GM12878 (cell line): ENCODE data around the gene TRAPPC12. TPM values are rescaled to one million over a fixed set of nuclear protein-coding genes. Genes with fewer than 3 reads are reported as not detected.
"Not testable (repeated sequence)": the region's sequence is repeated elsewhere in the genome, so short reads cannot be mapped to it uniquely, and the experiment has no call there.

ENCODE experiments used
- ATAC-seq: fragments of 200-7000 bp; cut with Tn5 transposase; 3 replicates; pipeline ENCODE4 v1.9.1; 2020; ENCODE audit warnings: mild to moderate bottlenecking, moderate library complexity
- BruUV-seq: library from RNA; stranded (reverse); fragments of 400-500 nt; replicated peaks from 2 replicates; lab custom pipeline; 2021; lab: Mats Ljungman, UMichigan
- CTCF ChIA-PET: fragments of 300-600 bp; sonication (Branson Sonifier 250); formaldehyde crosslinking; extraction: SDS; loops from one replicate; lab custom pipeline; 2021; ENCODE audit warnings: inconsistent platforms; lab: Yijun Ruan, JAX
- POLR2A ChIA-PET: fragments of 350-600 bp; formaldehyde crosslinking; extraction: SDS; loops from one replicate; lab custom pipeline; 2021; ENCODE audit warnings: inconsistent platforms; lab: Charles Lee
- RAD21 ChIA-PET: fragments of 300-600 bp; sonication (Branson Sonifier 250); formaldehyde crosslinking; loops from one replicate; lab custom pipeline; 2023; ENCODE audit warnings: antibody characterized with exemption; ENCODE audit not compliant: unreplicated experiment; lab: Charles Lee
- SMC1A ChIA-PET: fragments of 300-600 bp; sonication (Branson Sonifier 250); formaldehyde crosslinking; loops from one replicate; lab custom pipeline; 2023; ENCODE audit not compliant: unreplicated experiment, uncharacterized antibody; lab: Charles Lee
- DNase-seq: peaks from one replicate; pipeline ENCODE4 v3.0.0-alpha.2; 2011; ENCODE audit warnings: low read depth, low spot score
- FAIRE-seq: peaks from 3 replicates; lab custom pipeline; 2011; peaks lifted over from hg19 to GRCh38; lab: Jason Lieb, UNC
- H2AFZ ChIP-seq: 2 replicates; pipeline ENCODE4 v1.6.0; 2011; ENCODE audit warnings: low read depth, low read length, control low read depth; ENCODE audit not compliant: control insufficient read depth
- H3K27ac ChIP-seq: 2 replicates; pipeline ENCODE4 v1.5.1; 2011; ENCODE audit warnings: control low read depth; ENCODE audit not compliant: control insufficient read depth, insufficient read depth
- H3K27me3 ChIP-seq, 2 experiments: replicated peaks in 1 of 2; 2 replicates each; pipeline versions ENCODE4 v1.6.0 to v1.6.1; 2011; ENCODE audit warnings: low read length in 1 of 2; ENCODE audit not compliant: control insufficient read depth in 2 of 2, insufficient read depth in 2 of 2
- H3K36me3 ChIP-seq, 2 experiments: 2 replicates each; pipeline ENCODE4 v1.5.1; 2011; ENCODE audit warnings: low read length in 1 of 2; ENCODE audit not compliant: control insufficient read depth in 2 of 2, insufficient read depth in 2 of 2
- H3K4me1 ChIP-seq: 2 replicates; pipeline ENCODE4 v1.6.1; 2011; ENCODE audit warnings: mild to moderate bottlenecking, low read length, moderate library complexity, mixed read lengths; ENCODE audit not compliant: control insufficient read depth, insufficient read depth
- H3K4me2 ChIP-seq: 2 replicates; pipeline ENCODE4 v1.6.0; 2011; ENCODE audit warnings: control low read depth; ENCODE audit not compliant: control insufficient read depth, insufficient read depth
- H3K4me3 ChIP-seq: fragments of 200-600 bp; sonication (generic); 2 replicates; pipeline ENCODE4 v1.5.1; 2016
- H3K79me2 ChIP-seq: 2 replicates; pipeline ENCODE4 v1.6.0; 2011; ENCODE audit warnings: low read length; ENCODE audit not compliant: control insufficient read depth, insufficient read depth
- H3K9ac ChIP-seq: 2 replicates; pipeline ENCODE4 v1.8.0; 2011; ENCODE audit warnings: low read length, control low read depth, mixed read lengths; ENCODE audit not compliant: control insufficient read depth, insufficient read depth
- H3K9me3 ChIP-seq: replicated peaks from 3 replicates; pipeline ENCODE4 v1.5.1; 2011; ENCODE audit warnings: mild to moderate bottlenecking, low read length; ENCODE audit not compliant: control insufficient read depth, insufficient read depth
- H4K20me1 ChIP-seq: 2 replicates; pipeline ENCODE4 v1.6.0; 2011; ENCODE audit not compliant: control insufficient read depth, insufficient read depth
- JUND ChIP-seq: IDR thresholded peaks from 2 replicates; pipeline ENCODE4 v1.6.1; 2012; ENCODE audit warnings: low read depth, mild to moderate bottlenecking, low read length, improper control_type of control experiment, moderate library complexity
- NBN ChIP-seq: fragments of 450-650 bp; IDR thresholded peaks from 2 replicates; pipeline ENCODE4 v1.6.1; 2016
- NR2C1 ChIP-seq: fragments of 450-650 bp; IDR thresholded peaks from 2 replicates; pipeline ENCODE4 v1.6.1; 2017; ENCODE audit warnings: antibody characterized with exemption, mild to moderate bottlenecking, moderate library complexity
- POLR2A ChIP-seq: IDR thresholded peaks from 2 replicates; pipeline ENCODE4 v1.6.1; 2011; ENCODE audit warnings: low read depth, mild to moderate bottlenecking, low read length
- WGBS: methylation state at CpG from one replicate; pipeline ENCODE4 v1.1.6; 2016; ENCODE audit warnings: low lambda C conversion rate; ENCODE audit not compliant: insufficient replicate concordance, insufficient coverage; ENCODE audit errors: missing lambda C conversion rate; 5-methylcytosine and 5-hydroxymethylcytosine counted together
- in situ Hi-C: fragments of 300-500 bp; cut with MboI; formaldehyde crosslinking; loops from 9 replicates; pipeline ENCODE4 v1.14.3; 2018; ENCODE audit warnings: mixed read lengths
- intact Hi-C: fragments of 100-400 bp; cut with micrococcal nuclease; formaldehyde crosslinking; loops from one replicate; pipeline ENCODE4 v1.14.2; 2022; ENCODE audit not compliant: unreplicated experiment
- polyA plus RNA-seq, 11 experiments: library from polyadenylated mRNA; depleted of rRNA in 4 of 11; unstranded in 6 of 11; stranded (reverse) in 5 of 11; fragments of >200 nt; fragmentation: Nextera tagmentation in 4 of 11; fragmentation: Illumina TruSeq in 1 of 11; extraction: Ambion mirVana in 4 of 11; extraction: Trizol in 1 of 11; gene quantifications; 1 replicate in 1 of 11; 2 replicates in 10 of 11; pipeline versions ENCODE4 v1.2.1 to v1.2.3, GENCODE V29; 2011 to 2016; ENCODE audit warnings: inconsistent platforms in 2 of 11, missing spikeins in 2 of 11, low read depth in 1 of 11
- total RNA-seq, 4 experiments: library from RNA; depleted of rRNA in 3 of 4; stranded (reverse); fragments of >200 nt in 3 of 4; fragmentation: Illumina TruSeq in 1 of 4; extraction: Trizol in 1 of 4; gene quantifications; 2 replicates each; pipeline versions ENCODE4 v1.2.1 to v1.2.3, GENCODE V29; 2013 to 2021
- TF ChIP-seq, protein P1 (sequence below): fragments of 450-650 bp; IDR thresholded peaks from 2 replicates; pipeline ENCODE4 v1.6.1; 2016; ENCODE audit warnings: mild to moderate bottlenecking, moderate library complexity, borderline replicate concordance
- TF ChIP-seq, protein P2 (sequence below): IDR thresholded peaks from 2 replicates; pipeline ENCODE4 v1.6.1; 2012; ENCODE audit warnings: improper control_type of control experiment, low read depth, low read length; ENCODE audit not compliant: insufficient replicate concordance
- TF ChIP-seq, protein P3 (sequence below): IDR thresholded peaks from 2 replicates; pipeline ENCODE4 v1.6.1; 2012; ENCODE audit warnings: mild to moderate bottlenecking, low read depth, low read length

The TRAPPC12 gene
- total and polyA plus RNA-seq, 10 of the 15 experiments (the other 5 are each of a cell fraction or from before 2014, with no cell fraction given): 8.6 to 77.1 (median 37.4) TPM

DNA sequence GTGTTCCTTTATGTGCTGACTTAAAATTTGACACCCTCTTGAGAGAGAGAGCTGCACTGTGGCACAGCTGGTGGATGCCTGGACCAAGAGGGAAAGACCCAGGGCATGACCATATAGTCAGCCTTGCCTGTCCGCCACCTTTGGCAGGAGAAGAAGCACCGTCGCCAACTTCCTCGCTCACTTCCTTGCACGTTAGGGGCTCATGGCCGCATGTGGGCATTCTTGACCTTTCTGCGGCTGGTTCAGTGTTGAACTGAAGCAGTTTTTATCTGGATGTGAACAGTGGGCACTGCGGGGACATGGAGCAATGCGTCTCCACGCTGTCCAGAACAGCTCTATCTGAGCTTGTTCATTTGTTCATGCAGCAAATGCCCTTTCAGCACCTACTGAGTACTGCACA is 66.9 kb downstream of the TRAPPC12 start (continued):
- TF ChIP-seq, protein P1, sequence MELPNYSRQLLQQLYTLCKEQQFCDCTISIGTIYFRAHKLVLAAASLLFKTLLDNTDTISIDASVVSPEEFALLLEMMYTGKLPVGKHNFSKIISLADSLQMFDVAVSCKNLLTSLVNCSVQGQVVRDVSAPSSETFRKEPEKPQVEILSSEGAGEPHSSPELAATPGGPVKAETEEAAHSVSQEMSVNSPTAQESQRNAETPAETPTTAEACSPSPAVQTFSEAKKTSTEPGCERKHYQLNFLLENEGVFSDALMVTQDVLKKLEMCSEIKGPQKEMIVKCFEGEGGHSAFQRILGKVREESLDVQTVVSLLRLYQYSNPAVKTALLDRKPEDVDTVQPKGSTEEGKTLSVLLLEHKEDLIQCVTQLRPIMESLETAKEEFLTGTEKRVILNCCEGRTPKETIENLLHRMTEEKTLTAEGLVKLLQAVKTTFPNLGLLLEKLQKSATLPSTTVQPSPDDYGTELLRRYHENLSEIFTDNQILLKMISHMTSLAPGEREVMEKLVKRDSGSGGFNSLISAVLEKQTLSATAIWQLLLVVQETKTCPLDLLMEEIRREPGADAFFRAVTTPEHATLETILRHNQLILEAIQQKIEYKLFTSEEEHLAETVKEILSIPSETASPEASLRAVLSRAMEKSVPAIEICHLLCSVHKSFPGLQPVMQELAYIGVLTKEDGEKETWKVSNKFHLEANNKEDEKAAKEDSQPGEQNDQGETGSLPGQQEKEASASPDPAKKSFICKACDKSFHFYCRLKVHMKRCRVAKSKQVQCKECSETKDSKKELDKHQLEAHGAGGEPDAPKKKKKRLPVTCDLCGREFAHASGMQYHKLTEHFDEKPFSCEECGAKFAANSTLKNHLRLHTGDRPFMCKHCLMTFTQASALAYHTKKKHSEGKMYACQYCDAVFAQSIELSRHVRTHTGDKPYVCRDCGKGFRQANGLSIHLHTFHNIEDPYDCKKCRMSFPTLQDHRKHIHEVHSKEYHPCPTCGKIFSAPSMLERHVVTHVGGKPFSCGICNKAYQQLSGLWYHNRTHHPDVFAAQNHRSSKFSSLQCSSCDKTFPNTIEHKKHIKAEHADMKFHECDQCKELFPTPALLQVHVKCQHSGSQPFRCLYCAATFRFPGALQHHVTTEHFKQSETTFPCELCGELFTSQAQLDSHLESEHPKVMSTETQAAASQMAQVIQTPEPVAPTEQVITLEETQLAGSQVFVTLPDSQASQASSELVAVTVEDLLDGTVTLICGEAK: no peak
- TF ChIP-seq, protein P2, sequence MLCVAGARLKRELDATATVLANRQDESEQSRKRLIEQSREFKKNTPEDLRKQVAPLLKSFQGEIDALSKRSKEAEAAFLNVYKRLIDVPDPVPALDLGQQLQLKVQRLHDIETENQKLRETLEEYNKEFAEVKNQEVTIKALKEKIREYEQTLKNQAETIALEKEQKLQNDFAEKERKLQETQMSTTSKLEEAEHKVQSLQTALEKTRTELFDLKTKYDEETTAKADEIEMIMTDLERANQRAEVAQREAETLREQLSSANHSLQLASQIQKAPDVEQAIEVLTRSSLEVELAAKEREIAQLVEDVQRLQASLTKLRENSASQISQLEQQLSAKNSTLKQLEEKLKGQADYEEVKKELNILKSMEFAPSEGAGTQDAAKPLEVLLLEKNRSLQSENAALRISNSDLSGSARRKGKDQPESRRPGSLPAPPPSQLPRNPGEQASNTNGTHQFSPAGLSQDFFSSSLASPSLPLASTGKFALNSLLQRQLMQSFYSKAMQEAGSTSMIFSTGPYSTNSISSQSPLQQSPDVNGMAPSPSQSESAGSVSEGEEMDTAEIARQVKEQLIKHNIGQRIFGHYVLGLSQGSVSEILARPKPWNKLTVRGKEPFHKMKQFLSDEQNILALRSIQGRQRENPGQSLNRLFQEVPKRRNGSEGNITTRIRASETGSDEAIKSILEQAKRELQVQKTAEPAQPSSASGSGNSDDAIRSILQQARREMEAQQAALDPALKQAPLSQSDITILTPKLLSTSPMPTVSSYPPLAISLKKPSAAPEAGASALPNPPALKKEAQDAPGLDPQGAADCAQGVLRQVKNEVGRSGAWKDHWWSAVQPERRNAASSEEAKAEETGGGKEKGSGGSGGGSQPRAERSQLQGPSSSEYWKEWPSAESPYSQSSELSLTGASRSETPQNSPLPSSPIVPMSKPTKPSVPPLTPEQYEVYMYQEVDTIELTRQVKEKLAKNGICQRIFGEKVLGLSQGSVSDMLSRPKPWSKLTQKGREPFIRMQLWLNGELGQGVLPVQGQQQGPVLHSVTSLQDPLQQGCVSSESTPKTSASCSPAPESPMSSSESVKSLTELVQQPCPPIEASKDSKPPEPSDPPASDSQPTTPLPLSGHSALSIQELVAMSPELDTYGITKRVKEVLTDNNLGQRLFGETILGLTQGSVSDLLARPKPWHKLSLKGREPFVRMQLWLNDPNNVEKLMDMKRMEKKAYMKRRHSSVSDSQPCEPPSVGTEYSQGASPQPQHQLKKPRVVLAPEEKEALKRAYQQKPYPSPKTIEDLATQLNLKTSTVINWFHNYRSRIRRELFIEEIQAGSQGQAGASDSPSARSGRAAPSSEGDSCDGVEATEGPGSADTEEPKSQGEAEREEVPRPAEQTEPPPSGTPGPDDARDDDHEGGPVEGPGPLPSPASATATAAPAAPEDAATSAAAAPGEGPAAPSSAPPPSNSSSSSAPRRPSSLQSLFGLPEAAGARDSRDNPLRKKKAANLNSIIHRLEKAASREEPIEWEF: no peak
- no peak for TF ChIP-seq NR2C1
- TF ChIP-seq NBN: no peak
- no peak for TF ChIP-seq JUND
- TF ChIP-seq, protein P3, sequence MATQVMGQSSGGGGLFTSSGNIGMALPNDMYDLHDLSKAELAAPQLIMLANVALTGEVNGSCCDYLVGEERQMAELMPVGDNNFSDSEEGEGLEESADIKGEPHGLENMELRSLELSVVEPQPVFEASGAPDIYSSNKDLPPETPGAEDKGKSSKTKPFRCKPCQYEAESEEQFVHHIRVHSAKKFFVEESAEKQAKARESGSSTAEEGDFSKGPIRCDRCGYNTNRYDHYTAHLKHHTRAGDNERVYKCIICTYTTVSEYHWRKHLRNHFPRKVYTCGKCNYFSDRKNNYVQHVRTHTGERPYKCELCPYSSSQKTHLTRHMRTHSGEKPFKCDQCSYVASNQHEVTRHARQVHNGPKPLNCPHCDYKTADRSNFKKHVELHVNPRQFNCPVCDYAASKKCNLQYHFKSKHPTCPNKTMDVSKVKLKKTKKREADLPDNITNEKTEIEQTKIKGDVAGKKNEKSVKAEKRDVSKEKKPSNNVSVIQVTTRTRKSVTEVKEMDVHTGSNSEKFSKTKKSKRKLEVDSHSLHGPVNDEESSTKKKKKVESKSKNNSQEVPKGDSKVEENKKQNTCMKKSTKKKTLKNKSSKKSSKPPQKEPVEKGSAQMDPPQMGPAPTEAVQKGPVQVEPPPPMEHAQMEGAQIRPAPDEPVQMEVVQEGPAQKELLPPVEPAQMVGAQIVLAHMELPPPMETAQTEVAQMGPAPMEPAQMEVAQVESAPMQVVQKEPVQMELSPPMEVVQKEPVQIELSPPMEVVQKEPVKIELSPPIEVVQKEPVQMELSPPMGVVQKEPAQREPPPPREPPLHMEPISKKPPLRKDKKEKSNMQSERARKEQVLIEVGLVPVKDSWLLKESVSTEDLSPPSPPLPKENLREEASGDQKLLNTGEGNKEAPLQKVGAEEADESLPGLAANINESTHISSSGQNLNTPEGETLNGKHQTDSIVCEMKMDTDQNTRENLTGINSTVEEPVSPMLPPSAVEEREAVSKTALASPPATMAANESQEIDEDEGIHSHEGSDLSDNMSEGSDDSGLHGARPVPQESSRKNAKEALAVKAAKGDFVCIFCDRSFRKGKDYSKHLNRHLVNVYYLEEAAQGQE: no peak
- no peak for TF ChIP-seq POLR2A

DNA sequence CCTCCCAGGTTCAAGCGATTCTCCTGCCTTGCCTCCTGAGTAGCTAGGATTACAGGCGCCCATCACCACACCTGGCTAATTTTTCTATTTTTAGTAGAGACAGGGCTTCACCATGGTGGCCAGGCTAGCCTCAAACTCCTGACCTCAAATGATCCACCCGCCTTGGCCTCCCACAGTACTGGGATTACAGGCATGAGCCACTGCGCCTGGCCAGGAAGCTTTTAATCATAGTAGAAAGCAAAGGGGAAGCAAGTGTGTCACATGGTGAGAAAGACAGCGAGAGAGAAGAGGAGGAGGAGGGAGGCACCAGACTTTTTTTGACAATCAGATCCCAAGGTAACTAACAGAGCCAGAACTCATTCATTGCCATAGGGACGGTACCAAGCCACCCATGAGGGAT is 67.7 kb downstream of the TRAPPC12 start:
- RAD21 ChIA-PET, H4K20me1 ChIP-seq, H3K79me2 ChIP-seq, H3K27me3 ChIP-seq, H3K27ac ChIP-seq, DNase-seq, in situ Hi-C loops, POLR2A ChIA-PET, BruUV-seq, CTCF ChIA-PET, ATAC-seq, H3K9ac ChIP-seq, FAIRE-seq, intact Hi-C loops, H3K9me3 ChIP-seq, H3K4me3 ChIP-seq, H2AFZ ChIP-seq, H3K4me1 ChIP-seq, H3K4me2 ChIP-seq: not testable (repeated sequence)
- 94% methylated on average over 6 of the region's 6 CpGs for WGBS
- peaks cover 12 to 28% of the 10 kb centered on the region in 2 experiments for H3K36me3 ChIP-seq
- SMC1A ChIA-PET: interaction anchor here (1.6 kb wide), 1 partner anchor 15 kb away, joined by 3 read pairs; no protein-coding TSS in a partner anchor
